Measurements from ENCODE around the gene SYVN1.
A peak's percentile ranks its signal among the peaks of the same experiment; 100 is the strongest.

The SYVN1 gene

GRCh38 chr11:65087827-65088226, 46.5 kb downstream of the SYVN1 start:
- no peak for DNase-seq (ENCODE audit: low spot score)

GRCh38 chr11:65087216-65087615, 47.1 kb downstream of the SYVN1 start:
- DNase-seq (ENCODE audit: low spot score) = no peak

- no peak for DNase-seq (ENCODE audit: low spot score)
These were observed 47.5 kb downstream of the SYVN1 start for GRCh38 chr11:65086809-65087208.

- DNase-seq (ENCODE audit: low spot score) = no peak
These were observed 48.9 kb downstream of the SYVN1 start for GRCh38 chr11:65085446-65085845.

- DNase-seq (ENCODE audit: low spot score) = no peak
These were observed 49.5 kb downstream of the SYVN1 start for GRCh38 chr11:65084598-65085375.

- DNase-seq (ENCODE audit: low spot score) = peak; percentile 96
These were observed 50.3 kb downstream of the SYVN1 start, which contains the start of the genes CDCA5 and ZFPL1 for GRCh38 chr11:65083834-65084597. TSS of gene CDCA5 (minus strand) at chr11:65084040. CDS start at chr11:65083978, 62 bp downstream. TSS of gene ZFPL1 (plus strand) at chr11:65084222. CDS start at chr11:65084699, 477 bp downstream.

- DNase-seq (ENCODE audit: low spot score) = no peak
These were observed 51.0 kb downstream of the SYVN1 start for GRCh38 chr11:65083134-65083833.

- DNase-seq (ENCODE audit: low spot score) = no peak
These were observed 55.5 kb downstream of the SYVN1 start for GRCh38 chr11:65078786-65079342.

- DNase-seq (ENCODE audit: low spot score) = no peak
These were observed 56.2 kb downstream of the SYVN1 start for GRCh38 chr11:65078151-65078550.

GRCh38 chr11:65077451-65077850, 56.9 kb downstream of the SYVN1 start:
- no peak for DNase-seq (ENCODE audit: low spot score)

Data from COLO829 (cell line).